ENCODE results near the gene LRRC46.

Gene LRRC46, protein sequence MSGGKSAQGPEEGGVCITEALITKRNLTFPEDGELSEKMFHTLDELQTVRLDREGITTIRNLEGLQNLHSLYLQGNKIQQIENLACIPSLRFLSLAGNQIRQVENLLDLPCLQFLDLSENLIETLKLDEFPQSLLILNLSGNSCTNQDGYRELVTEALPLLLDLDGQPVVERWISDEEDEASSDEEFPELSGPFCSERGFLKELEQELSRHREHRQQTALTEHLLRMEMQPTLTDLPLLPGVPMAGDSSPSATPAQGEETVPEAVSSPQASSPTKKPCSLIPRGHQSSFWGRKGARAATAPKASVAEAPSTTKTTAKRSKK

DNA sequence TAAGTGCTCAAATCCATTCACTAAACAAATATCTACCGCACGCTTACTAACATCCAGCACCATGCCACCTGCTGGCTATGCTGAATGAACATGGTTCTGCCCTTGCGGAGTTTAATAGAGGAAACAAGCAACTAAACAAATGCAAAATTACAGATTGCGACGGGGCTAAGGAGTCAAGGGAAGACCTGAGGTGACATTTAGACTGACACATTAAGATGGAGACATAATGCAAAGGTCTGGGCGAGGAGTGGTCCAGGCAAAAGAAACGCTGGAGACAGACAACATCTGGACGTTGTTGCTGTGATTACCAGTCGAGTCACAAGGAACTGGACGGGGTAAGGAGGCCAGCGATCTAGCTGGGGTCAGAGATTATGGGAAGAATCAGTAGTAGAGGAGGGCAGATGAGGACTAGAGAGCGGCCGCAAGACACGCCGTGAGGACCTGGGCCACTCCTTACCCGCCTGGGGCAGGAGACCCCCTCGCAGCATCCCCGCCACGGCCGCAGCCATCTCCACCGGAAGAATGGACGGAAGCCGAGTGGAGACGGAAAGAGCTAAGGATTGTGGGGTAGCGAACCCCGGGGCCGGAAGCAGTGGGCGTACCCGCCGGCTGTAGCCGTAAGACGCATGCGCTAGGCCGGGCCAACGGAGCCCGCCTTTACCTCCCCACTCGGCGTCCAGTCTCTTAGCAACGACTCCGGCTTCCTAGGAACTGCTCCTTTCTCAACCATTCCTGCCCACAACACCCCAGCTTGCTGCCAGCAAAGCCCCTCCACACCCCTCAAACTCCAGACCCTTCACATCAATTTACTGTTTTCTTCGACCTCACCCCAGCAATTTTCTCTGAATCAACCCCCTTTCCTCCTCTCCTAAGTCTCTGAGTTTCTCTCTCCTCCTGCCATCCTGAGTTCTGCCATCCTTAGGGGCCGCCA is at the start of gene LRRC46, which contains the start of gene MRPL10:
Gene LRRC46, plus strand, starts transcription at position 668 of the 931 bp plus-strand sequence. CDS start 320 bp downstream, outside the sequence.
Gene MRPL10, minus strand, starts transcription at position 539 of the 931 bp plus-strand sequence. Its CDS starts 30 bp downstream, at position 509.
- DNase-seq (ENCODE audit: low spot score), result peak; percentile 95

DNA sequence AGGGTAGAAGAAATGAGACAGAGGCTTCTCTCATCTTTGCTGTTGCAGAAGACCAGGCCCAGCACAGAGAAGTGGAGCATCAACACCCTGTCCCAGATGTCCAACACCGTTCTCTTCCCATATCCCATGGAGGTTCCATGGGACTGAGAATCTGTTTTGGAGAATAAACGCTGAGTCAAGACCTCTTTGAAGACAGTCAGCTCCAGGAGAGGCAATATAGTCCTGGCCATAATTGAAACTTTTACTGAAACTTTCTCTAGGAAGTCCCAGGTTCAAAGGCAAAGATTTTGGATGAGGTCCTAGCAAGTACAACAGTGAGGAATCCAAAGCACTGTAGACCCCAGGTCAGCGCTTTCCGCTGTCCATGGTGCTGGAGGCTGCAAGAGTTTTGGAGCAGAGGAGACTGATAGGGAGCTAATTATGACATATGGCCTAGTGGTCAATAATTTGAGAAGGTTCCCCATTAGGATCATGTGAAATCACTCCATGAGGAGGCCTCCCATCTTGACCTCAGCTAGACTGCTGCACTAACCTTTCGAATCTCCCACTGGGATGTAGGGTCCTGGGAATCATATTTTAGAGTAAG is 45.8 kb upstream of the LRRC46 start:
- no peak for DNase-seq (ENCODE audit: low spot score)

DNA sequence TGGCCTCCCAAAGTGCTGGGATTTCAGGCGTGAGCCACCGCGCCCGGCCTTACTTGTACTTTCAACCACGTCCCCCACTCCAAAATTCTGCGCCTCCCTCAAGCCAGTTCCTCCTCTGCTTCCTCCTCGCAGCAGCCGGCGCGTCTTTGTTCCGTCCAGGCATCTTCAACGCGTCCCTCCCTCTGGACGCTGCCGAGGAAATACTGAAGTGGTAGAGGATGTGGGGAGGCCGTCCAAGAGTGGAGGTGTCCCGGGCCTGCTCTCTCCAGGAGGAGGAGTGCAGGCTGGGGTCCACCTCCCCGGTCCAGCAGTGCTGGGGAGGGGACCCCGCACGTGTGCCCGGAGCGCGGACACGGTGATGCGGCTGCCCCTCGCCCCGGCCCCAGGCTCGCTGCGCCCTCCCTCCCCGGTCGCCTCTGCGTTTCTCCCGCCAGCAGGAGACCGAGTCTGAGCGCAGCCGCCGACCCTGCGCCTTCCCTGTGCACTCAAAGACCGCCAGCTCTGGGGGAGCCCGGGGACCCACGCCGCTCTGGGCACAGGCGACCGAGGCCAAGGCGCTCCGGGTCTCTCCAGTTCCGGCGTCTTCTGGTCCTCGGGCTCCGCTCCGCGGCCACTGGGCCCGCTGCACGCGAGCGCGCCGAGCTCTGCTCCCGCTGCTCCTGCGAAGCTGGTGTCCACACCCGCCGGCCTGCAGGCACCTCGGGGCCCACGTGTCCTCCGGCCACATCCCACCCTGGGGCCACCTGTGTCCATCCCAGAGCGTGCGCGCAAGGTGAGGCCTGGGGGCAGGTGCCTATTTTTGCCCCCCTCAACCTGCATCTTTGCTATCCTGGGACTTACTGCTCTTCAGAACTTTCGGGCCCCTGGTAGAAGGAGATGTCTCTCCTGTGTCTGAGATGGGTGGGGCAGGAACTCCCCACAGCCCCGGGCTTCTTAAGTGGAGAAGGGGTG is 41.6 kb upstream of the LRRC46 start:
- DNase-seq (ENCODE audit: low spot score), result peak; percentile 48

DNA sequence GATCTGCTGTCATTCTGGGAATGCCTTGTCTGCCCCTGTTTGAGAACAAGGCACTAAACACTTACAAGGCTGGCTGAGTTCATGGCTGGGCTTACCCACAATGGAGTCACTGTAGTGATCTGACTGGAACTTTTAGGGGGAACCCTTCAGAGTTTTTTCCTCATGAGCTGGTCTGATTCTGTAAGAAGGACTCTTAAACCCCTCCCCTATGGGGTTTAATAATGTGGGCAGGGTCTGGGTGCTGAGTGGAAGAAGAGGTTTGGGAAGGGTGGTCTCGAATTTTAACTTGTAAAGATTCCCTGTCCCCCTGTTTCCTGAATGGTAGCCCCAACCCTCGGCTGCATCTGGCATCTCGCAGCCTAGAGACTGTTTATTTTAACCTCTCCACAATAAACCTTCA is 40.4 kb upstream of the LRRC46 start:
- DNase-seq (ENCODE audit: low spot score), result no peak

DNA sequence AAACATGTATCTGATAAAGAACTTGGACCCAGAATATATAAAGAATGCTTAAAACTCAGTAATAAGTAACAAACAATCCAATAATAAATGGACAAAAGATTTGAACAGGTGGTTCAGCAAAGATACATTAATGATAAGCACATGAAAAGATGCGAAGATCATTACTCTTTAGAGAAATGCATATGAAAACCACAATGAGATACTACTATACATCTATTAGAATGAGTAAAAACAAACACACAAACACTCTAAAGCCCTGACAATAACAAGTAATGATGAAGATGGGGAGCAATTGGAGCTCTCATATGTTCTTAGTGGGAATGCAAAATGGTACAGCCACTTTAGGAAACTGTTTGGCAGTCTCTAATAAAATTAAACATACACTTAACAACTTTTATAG is 39.0 kb upstream of the LRRC46 start:
- DNase-seq (ENCODE audit: low spot score), result no peak

DNA sequence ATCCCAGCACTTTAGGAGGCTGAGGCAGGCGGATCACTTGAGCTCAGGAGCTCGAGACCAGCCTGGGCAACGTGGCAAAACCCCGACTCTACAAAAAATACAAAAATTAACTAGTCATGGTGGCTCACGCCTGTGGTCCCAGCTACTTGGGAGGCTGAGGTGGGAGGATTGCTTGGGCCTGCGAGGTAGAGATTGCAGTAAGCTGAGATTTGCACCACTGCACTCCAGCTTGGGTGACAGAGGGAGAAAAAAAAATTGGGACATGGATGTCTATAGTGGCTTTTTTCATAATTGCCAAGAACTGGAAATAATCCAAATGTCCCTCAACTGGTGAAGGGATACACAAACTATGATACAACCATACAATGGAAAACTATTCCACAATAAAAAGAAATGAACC is 38.5 kb upstream of the LRRC46 start:
- DNase-seq (ENCODE audit: low spot score), result no peak

DNA sequence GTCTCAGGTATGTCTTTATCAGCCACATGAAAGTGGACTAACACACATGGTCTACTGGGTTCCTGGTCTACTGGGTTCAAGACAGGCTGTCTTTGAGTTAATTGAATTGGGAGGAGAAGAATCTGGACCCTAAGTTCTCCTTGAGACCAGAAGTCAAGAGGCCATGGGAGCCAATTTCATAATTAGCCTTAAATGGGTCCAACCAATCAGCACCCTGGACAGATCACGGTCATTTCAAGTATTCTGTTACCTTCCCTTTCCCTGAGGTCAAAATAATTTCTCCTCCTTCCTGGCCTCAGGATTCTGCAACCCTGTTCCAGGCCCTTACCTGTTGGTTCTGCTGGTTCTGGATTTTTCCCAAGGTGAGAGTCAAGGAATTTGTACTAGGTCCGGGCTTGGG is 33.7 kb upstream of the LRRC46 start:
- DNase-seq (ENCODE audit: low spot score), result no peak

DNA sequence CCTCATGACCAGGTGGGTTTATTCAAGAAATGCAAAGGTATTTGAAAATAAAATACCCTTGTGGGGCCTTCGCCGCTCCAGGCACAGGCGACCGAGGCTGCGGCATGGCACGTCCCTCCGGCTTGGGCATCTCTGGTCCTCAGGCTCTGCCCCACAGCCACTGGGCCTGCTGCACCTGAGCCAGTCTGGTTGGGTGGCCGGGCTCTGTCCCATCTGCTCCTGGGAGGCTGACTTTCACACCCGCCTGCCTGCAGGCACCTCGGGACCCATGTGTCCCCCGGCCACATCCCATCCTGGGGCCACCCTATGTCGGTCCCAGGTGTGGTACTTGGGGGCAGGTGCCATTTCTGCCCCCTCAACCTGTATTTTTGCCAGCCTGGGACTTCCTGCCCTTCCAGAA is 30.8 kb upstream of the LRRC46 start:
- no peak for DNase-seq (ENCODE audit: low spot score)

DNA sequence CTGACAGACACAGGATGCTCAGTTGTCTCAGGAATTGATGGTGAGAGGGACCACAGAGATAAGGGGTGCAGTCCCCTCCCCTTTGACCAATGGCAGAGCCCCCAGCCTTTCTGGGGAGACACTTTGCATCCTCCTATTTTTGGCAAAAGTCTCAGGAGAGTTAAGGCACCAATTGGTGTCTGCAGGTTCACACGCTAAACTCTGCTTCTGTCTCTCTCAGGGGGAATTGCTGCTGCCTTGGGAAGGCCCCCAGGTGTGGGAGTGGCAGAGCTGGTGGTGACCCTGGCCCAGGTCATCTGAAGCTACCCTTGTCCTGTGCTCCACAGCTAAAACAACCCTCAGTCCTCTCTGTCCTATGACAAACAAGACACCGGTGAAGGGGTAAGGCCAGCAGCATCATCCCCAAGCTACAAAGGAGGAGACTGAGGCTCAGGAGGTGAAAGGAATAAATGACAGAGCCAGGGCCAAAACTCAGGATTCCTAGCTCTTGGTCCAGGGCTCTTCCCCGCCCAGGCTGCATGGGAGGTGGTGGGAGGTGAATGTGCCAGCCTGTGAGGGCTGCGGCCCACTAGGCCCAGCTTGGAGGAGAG is 30.2 kb upstream of the LRRC46 start:
- DNase-seq (ENCODE audit: low spot score), result no peak

DNA sequence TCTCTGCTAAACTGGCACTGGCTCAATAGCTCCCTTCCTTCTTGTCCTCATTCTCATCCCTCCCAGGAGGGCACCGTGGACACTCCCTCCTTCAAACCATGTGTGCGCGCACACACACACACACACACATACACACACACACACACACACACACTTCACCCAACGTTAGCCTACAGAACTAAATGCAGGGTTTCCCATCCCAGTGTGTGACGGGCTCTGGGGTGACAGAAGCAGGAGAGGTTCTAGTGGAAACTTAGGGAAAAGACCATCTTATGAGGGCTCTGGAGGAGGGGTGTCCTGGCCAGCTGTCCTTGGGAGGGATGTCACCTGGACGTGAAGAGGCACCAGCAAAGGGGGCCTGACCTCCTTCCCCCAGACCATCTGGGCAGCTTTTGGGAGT is 29.6 kb upstream of the LRRC46 start:
- DNase-seq (ENCODE audit: low spot score), result no peak

DNA sequence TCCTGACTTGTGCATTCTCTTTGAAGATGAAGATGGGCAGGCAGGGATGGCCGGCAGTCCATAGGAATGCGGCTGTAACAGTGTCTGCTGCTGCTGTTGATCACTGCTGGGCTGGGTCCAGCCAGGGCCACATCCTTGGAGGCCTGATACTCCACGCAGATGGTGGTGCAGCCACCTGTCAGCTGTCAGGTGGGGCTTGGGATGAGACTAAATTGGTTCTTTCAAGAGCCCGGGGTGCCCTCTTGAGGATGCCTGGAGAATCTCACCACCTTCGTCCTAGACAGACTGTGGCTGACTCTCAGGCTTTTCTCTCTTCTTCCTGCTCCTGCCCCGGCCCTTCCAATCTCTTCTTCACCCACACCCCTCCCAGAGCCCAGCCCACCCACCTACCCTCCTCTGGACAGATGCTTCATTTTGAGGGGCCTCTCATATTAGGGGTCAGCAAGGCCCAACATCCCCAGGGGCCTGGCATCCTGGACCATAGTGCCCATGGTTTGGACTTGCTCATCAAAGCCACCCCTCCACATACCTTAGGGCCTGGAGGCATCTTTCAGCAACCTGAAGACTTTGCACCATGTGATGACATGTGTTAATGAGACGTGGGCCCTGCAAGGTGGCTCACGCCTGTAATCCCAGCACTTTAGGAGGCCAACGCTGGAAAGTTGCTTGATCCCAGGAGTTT is 29.0 kb upstream of the LRRC46 start:
- peak; percentile 51 for DNase-seq (ENCODE audit: low spot score)

DNA sequence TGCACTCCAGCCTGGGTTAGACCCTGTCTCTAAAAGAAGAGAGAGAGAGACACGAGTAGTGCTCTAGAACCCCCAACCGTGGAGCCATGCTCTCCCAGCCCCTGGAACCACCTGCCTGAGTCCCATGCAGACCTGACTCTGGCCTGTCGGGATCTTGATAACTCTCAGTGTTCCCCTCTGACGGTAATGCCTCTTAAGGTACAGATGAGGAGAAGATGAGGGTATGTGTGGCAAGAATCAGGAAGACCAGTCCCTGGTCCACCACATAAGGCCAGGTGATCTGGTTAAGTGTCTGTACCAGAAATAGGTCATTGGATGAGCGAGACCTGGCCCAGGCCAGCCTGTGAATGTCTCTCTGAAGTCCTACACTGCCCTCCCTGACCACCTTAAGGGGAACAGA is 28.3 kb upstream of the LRRC46 start:
- peak; percentile 1 for DNase-seq (ENCODE audit: low spot score)

DNA sequence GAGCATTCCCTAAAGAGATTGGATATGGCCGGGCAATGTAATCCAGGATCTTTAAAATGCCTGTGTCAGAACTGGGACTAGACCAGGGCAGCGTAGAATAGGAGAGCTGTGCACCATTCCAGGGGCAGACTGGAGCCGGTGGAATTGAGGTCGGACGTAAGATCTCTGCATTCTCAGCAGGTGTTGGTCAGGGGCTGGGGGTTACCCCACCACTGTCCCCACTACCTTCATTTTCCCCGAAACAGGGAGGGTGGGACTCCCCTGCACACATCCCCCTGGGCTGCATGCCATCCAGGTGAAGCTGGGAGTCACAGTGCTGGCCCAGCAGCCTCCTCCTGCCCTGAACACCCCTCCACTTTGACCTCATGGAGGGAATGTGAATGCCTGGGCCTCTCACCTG is 27.7 kb upstream of the LRRC46 start:
- DNase-seq (ENCODE audit: low spot score), result no peak

DNA sequence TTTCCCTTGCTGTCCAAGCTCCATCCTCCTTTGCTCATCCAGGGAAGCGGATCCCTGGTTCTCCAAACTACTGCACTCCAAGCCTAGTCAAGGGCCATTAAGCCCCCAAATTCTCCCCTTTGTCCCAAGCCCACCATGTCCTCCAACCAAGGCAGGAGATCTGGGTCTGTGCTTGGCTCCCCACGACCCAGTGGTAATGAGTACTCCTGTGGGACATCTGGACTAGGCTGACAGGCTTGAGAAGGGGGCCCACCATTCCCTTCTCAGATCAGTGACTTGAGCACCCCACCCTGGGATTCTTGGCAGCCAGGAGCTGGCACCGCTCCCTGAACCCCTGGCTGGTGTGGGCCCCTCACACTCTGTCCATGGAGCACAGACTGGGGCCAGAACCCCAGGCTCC is 27.0 kb upstream of the LRRC46 start:
- DNase-seq (ENCODE audit: low spot score), result no peak

DNA sequence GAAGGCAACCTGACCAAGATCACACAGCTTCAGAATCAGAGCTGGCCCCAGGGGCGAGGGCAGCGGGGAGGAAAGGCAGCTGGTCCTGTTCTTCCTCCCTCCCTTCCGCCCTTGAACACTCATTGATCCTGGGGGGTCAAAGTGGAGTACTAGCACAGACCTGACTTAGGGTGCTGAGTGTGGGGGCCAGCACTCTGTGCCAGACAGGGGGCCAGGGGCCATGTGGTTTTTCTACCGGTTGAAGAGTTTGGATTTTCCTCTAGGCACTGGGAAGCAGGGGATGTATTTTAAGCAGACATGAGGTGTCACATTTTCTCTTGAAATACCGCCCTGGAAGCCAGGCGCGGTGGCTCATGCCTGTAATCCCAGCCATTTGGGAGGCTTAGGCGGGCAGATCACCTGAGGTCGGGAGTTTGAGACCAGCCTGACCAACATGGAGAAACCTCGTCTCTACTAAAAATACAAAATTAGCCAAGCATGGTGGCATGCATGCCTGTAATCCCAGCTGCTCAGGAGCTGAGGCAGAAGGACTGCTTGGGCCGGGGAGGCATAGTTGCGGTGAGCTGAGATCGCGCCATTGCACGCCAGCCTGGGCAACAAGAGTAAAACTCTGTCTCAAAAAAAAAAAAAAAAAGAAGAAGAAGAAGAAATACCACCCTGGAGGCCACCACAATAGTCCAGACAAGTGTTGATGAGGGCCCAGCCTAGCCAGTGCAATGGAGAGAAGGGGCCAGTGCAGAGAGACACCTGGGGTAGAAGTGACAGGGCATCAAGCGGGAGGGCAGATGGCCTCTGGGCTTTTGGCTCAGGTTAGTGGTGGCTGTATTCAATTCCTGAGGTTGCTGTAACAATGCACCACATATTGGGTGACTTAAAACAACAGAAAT is 25.2 kb upstream of the LRRC46 start:
- DNase-seq (ENCODE audit: low spot score), result no peak

DNA sequence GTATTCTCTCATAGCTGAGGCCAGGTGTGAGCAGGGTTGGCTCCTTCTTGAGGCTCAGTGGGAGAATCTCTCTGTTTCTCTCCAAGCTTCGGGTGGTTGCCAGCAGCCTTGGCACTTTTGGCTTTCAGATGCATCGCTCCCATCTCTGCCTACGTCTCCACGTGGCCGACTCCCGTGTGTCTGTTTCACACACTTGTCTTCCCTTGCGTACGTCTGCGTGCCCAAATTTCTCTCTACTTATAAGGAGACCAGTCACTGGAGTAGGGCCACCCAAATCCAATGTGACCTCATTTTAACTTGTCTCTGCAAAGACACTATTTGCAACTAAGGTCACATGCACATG is 24.6 kb upstream of the LRRC46 start:
- DNase-seq (ENCODE audit: low spot score), result no peak

DNA sequence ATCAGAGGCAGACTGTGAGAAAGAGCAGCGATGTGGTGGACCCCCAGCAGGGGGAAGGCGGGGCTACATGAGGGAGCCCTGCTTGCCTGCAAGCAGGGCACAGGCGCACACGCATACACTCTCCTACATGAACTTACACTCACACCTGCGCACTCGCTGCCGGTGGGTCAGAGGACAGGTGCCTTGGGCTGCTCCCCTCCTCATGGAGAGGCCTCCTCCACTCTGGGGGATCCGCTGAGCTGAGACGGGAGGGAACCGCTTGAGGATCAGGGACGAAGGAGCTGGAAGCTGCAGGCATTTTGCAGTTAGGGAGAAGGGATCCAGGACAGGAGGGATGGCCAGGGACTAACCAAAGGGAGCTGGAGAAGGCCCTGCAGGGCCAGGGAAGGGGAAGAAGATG is 24.0 kb upstream of the LRRC46 start:
- DNase-seq (ENCODE audit: low spot score), result no peak

DNA sequence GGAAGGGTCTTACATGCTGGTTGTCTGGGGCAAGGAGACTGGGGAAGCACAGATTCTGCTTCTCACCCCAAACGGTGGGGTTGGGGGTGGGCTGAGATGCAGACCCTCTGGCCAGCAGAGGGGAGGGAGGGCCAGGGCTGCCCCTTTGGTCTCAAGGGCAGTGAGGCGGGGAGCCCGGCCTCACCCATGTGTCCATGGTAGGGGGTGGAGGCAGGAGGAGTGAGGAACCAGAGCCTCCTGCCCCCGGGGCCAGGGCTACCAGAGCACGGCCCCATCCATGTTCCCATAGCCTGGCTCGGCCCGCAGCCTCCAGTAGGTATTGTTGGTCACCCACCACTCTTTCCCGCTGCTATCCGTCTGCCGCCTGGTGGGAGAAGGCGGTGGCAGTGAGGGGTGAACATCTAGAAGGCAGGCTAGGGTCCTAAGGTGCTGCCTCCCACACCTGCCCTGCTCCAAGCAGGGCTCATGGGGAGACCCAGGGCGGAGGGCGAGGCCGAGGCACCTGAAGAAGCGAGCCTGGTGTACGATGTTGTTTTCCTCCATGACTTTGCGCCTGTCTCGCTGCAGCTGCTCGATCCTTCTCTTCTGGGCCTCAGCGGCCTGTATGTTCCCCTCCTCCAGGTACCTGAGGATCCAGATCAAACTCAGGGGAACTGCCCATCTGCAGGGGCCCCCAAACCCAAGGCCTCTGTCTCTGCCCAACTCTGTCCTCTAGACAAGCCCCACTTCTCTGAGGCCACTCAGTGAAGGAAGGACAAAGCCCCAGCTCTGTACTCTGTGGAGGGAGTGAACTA is 23.2 kb upstream of the LRRC46 start:
- DNase-seq (ENCODE audit: low spot score), result no peak

Measured in Ammon's horn (tissue), 1 donor.